ENCODE data around the gene ADA. TPM values are rescaled to one million over a fixed set of nuclear protein-coding genes. Genes with fewer than 3 reads are reported as not detected.
A peak's percentile ranks its signal among the peaks of the same experiment; 100 is the strongest.

The ADA gene
- total and polyA plus RNA-seq, 3 experiments from 2014 or later = 21.1 to 56.4 (median 21.3) TPM

DNA sequence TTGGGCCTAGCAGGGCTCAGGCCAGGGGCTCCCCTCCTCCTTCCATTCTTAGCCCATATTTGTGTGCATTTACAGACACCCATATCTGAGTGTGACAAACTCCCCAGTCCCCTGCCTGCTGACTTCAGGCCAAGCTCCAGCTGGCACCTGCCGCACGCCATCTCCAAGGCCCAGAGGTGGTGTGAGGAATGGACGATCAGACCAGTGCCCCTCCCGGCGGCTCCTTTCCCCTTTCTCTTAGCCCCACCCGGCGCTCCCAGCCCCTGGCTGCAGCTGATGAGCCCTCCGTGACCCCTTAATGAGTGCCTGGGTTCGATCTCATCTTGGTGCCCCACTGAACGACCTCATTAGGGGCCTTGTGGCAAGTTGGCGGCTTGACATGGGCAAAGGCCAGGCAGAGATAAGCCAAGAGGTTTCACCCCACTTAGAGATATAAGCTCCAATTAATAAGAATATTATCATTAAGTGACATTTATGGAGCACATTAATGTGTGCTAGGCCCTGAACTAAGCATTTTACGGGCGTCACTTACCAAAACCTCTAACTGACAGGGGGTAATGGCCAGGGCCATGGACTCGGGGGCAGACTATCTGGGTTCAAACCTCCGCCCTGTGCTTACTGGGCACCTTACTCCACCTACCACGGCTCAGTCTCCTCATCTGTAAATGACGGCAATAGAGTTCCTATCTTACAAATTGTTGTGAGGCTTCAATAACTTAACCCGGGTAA, 17.5 kb downstream of the ADA start:
- H3K36me3 ChIP-seq (ENCODE audit: insufficient read depth, low read length) = peaks cover 17% of the 10 kb centered on the region
- no peak for DNase-seq
- no peaks in the 10 kb centered on the region for H3K9me3 ChIP-seq (ENCODE audit: low read length)
- peaks cover 14 to 65% (median 19%) of the 10 kb centered on the region in 3 donors for H3K36me3 Mint-ChIP-seq
- no peak overlapping the region for H3K27ac ChIP-seq (ENCODE audit: low read depth, low read length)
- H3K27me3 ChIP-seq (ENCODE audit: insufficient read depth, low read length, poor library complexity, severe bottlenecking) = no peaks in the 10 kb centered on the region
- POLR2A ChIA-PET = no interaction called here
- no peak overlapping the region for H3K4me3 Mint-ChIP-seq
- H3K4me3 ChIP-seq (ENCODE audit: low read length) = no peak overlapping the region
- H3K27ac Mint-ChIP-seq = peak overlapping the region in 1 of 8 donors; percentile 36
- CTCF ChIA-PET = interaction anchor here (0.7 to 1.0 kb wide), 2 partner anchors 10 to 52 kb away, joined by 3 read pairs; no protein-coding TSS in a partner anchor
- no peaks in the 10 kb centered on the region for H3K4me1 ChIP-seq (ENCODE audit: insufficient read depth, low read length)
- peaks cover 0 to 9% (median 2%) of the 10 kb centered on the region in 3 donors for H3K4me1 Mint-ChIP-seq
- no peaks in the 10 kb centered on the region for H3K9me3 Mint-ChIP-seq
- no peaks in the 10 kb centered on the region for H3K27me3 Mint-ChIP-seq

DNA sequence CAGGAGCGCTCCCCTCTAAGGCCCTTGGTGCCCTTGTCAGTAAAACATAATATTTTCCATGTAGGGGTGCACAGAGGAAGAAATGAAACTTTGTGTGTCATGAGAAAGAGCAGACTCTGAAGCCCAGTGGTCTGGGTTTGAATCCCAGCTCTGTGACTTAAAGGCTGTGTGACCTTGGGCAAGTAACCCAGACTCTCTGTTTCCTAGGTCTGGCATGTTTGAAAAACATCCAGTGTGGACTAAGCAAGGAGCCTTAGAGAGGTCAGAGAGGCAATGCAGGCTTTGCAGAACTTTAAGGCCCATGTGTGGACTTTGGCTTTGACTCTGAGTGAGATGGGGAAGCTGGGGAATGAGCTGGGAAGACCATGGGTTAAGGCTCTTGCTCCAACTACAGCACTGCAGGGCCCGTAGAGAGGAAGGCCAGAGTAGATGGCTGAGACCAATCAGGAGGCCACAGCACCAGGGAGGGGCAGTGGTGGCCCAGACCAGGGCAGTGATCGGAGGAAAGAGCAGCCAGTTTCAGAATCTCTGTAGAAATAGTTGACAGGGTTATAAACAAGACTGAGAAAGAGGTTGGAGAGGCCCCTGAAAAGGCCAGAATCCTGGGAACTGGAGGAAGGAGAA, 18.2 kb downstream of the ADA start:
- no peaks in the 10 kb centered on the region for H3K27me3 Mint-ChIP-seq
- Histone ChIP-seq H3K4me3 (ENCODE audit: low read length) (no peak overlapping the region), H3K27ac (ENCODE audit: low read depth, low read length) (no peak overlapping the region), H3K4me1 (ENCODE audit: insufficient read depth, low read length) (no peaks in the 10 kb centered on the region), H3K27me3 (ENCODE audit: insufficient read depth, low read length, poor library complexity, severe bottlenecking) (no peaks in the 10 kb centered on the region), H3K9me3 (ENCODE audit: low read length) (no peaks in the 10 kb centered on the region), H3K36me3 (ENCODE audit: insufficient read depth, low read length) (peaks cover 17% of the 10 kb centered on the region)
- H3K9me3 Mint-ChIP-seq = no peaks in the 10 kb centered on the region
- POLR2A ChIA-PET = no interaction called here
- no peak for DNase-seq
- CTCF ChIA-PET = interaction anchor here (1.0 to 1.5 kb wide), 2 partner anchors 50 to 52 kb away, joined by 3 to 4 read pairs; no protein-coding TSS in a partner anchor
- H3K27ac Mint-ChIP-seq = peak overlapping the region in 3 of 8 donors; percentile 22 to 68 (median 29)
- peaks cover 8 to 66% (median 15%) of the 10 kb centered on the region in 3 donors for H3K36me3 Mint-ChIP-seq
- peaks cover 0 to 4% (median 0%) of the 10 kb centered on the region in 3 donors for H3K4me1 Mint-ChIP-seq
- no peak overlapping the region for H3K4me3 Mint-ChIP-seq

DNA sequence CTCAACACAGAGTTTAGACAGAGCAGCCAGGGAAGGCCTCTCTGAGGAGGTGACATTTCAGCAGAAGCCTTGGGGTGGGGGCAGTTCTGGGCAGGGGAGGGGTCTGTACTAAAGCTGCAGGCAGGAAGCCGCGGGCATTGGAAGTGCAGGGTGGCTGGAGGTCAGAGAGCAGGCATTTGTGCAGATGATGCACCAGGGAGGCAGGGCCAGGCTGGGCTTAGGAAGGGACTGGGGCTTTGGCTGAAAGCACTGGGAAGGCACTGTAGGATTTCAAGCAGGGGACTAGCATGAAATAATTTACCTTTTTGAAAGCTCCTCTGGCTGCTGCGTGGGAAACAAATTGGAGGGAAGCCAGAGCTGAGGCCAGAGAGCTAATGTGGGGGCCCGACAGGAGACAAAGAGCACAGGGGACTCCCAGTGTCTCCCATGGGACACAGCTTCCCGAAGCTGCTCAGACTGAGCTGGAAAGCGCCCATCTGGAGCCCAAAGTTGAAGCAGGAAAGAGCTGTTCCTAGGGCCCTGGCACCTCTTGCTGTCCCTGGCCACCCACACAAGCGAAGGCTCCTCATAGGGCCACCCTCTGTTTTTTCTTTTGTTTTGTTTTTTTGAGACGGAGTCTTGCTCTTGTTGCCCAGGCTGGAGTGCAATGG, 19.3 kb downstream of the ADA start:
- Mint-ChIP-seq H3K27me3 (no peaks in the 10 kb centered on the region), H3K4me1 (peaks cover 0 to 7% (median 0%) of the 10 kb centered on the region in 3 donors), H3K9me3 (no peaks in the 10 kb centered on the region), H3K27ac (peak overlapping the region in 3 of 8 donors; percentile 32 to 93 (median 75)), H3K36me3 (peaks cover 8 to 74% (median 18%) of the 10 kb centered on the region in 3 donors), H3K4me3 (no peak overlapping the region)
- H3K4me1 ChIP-seq (ENCODE audit: insufficient read depth, low read length) = no peaks in the 10 kb centered on the region
- no peaks in the 10 kb centered on the region for H3K27me3 ChIP-seq (ENCODE audit: insufficient read depth, low read length, poor library complexity, severe bottlenecking)
- POLR2A ChIA-PET = no interaction called here
- no peak overlapping the region for H3K4me3 ChIP-seq (ENCODE audit: low read length)
- H3K9me3 ChIP-seq (ENCODE audit: low read length) = no peaks in the 10 kb centered on the region
- no peak for DNase-seq
- no peak overlapping the region for H3K27ac ChIP-seq (ENCODE audit: low read depth, low read length)
- peaks cover 21% of the 10 kb centered on the region for H3K36me3 ChIP-seq (ENCODE audit: insufficient read depth, low read length)
- CTCF ChIA-PET = interaction anchor here (1.5 kb wide), 1 partner anchor 51 kb away, joined by 4 read pairs; no protein-coding TSS in a partner anchor

GRCh38 chr20:44630297-44630696, 21.2 kb downstream of the ADA start:
- H3K4me3 Mint-ChIP-seq = no peak overlapping the region
- H3K27ac ChIP-seq (ENCODE audit: low read depth, low read length) = no peak overlapping the region
- no peak overlapping the region for H3K4me3 ChIP-seq (ENCODE audit: low read length)
- no peaks in the 10 kb centered on the region for H3K9me3 ChIP-seq (ENCODE audit: low read length)
- no peak for DNase-seq
- H3K36me3 ChIP-seq (ENCODE audit: insufficient read depth, low read length) = peaks cover 20% of the 10 kb centered on the region
- no peaks in the 10 kb centered on the region for H3K4me1 ChIP-seq (ENCODE audit: insufficient read depth, low read length)
- peaks cover 0 to 7% (median 0%) of the 10 kb centered on the region in 3 donors for H3K4me1 Mint-ChIP-seq
- H3K36me3 Mint-ChIP-seq = peaks cover 4 to 73% (median 14%) of the 10 kb centered on the region in 3 donors
- H3K9me3 Mint-ChIP-seq = no peaks in the 10 kb centered on the region
- H3K27ac Mint-ChIP-seq = peak overlapping the region in 5 of 8 donors; percentile 52 to 81 (median 61)
- ChIA-PET POLR2A (no interaction called here), CTCF (interaction anchor here (0.8 to 1.6 kb wide), 2 partner anchors 53 to 87 kb away, joined by 3 to 5 read pairs; no protein-coding TSS in a partner anchor)
- H3K27me3 Mint-ChIP-seq = no peaks in the 10 kb centered on the region
- no peaks in the 10 kb centered on the region for H3K27me3 ChIP-seq (ENCODE audit: insufficient read depth, low read length, poor library complexity, severe bottlenecking)

DNA sequence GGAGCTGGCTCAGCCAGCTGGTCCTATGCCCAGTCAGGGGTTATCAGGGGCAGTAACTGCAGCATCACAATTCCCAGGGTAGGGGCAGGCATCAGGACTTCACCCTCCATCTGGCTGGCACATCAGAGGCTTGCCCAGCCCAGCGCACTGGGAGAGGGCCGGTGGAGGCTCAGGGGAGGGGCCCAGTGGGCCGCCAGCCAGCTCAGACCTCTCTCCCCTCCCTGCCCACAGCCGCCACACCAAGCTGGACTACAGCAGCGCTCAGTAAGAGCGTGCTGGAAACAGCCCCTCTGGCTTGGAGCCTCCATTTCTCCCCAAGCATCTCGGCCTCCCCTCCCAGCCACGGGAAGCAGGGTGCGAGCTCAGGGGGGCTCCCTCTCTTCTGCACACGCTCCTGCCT, 22.0 kb downstream of the ADA start:
- CTCF ChIA-PET = no interaction called here
- H3K4me3 Mint-ChIP-seq = no peak overlapping the region

GRCh38 chr20:44629017-44629385, 22.5 kb downstream of the ADA start:
- H3K4me3 Mint-ChIP-seq = no peak overlapping the region
- CTCF ChIA-PET = interaction anchor here (0.6 kb wide), 1 partner anchor 122 kb away, joined by 3 read pairs; no protein-coding TSS in a partner anchor
- Histone ChIP-seq H3K27me3 (ENCODE audit: insufficient read depth, low read length, poor library complexity, severe bottlenecking) (no peaks in the 10 kb centered on the region), H3K36me3 (ENCODE audit: insufficient read depth, low read length) (peaks cover 26% of the 10 kb centered on the region), H3K27ac (ENCODE audit: low read depth, low read length) (no peak overlapping the region), H3K4me3 (ENCODE audit: low read length) (no peak overlapping the region), H3K4me1 (ENCODE audit: insufficient read depth, low read length) (no peaks in the 10 kb centered on the region), H3K9me3 (ENCODE audit: low read length) (no peaks in the 10 kb centered on the region)
- H3K4me1 Mint-ChIP-seq = peaks cover 0 to 7% (median 4%) of the 10 kb centered on the region in 3 donors
- H3K27me3 Mint-ChIP-seq = no peaks in the 10 kb centered on the region
- DNase-seq = no peak
- peaks cover 10 to 73% (median 19%) of the 10 kb centered on the region in 3 donors for H3K36me3 Mint-ChIP-seq
- no peaks in the 10 kb centered on the region for H3K9me3 Mint-ChIP-seq
- POLR2A ChIA-PET = no interaction called here
- H3K27ac Mint-ChIP-seq = no peak overlapping the region

More for the DNA sequence above, 22.0 kb downstream of the ADA start:
- Histone ChIP-seq H3K27me3 (ENCODE audit: insufficient read depth, low read length, poor library complexity, severe bottlenecking) (no peaks in the 10 kb centered on the region), H3K36me3 (ENCODE audit: insufficient read depth, low read length) (peaks cover 25% of the 10 kb centered on the region), H3K27ac (ENCODE audit: low read depth, low read length) (no peak overlapping the region), H3K9me3 (ENCODE audit: low read length) (no peaks in the 10 kb centered on the region), H3K4me3 (ENCODE audit: low read length) (no peak overlapping the region), H3K4me1 (ENCODE audit: insufficient read depth, low read length) (no peaks in the 10 kb centered on the region)
- H3K9me3 Mint-ChIP-seq = no peaks in the 10 kb centered on the region
- POLR2A ChIA-PET = no interaction called here
- no peaks in the 10 kb centered on the region for H3K27me3 Mint-ChIP-seq
- DNase-seq = no peak
- peaks cover 10 to 73% (median 19%) of the 10 kb centered on the region in 3 donors for H3K36me3 Mint-ChIP-seq
- H3K27ac Mint-ChIP-seq = peak overlapping the region in 1 of 8 donors; percentile 57
- peaks cover 0 to 7% (median 4%) of the 10 kb centered on the region in 3 donors for H3K4me1 Mint-ChIP-seq

GRCh38 chr20:44627364-44628010, 24.0 kb downstream of the ADA start:
- peaks cover 28% of the 10 kb centered on the region for H3K36me3 ChIP-seq (ENCODE audit: insufficient read depth, low read length)
- no peaks in the 10 kb centered on the region for H3K9me3 ChIP-seq (ENCODE audit: low read length)
- peak overlapping the region in 2 of 8 donors; percentile 17 to 21 for H3K27ac Mint-ChIP-seq
- peaks cover 14 to 76% (median 17%) of the 10 kb centered on the region in 3 donors for H3K36me3 Mint-ChIP-seq
- POLR2A ChIA-PET = no interaction called here
- CTCF ChIA-PET = no interaction called here
- H3K27me3 Mint-ChIP-seq = no peaks in the 10 kb centered on the region
- H3K27me3 ChIP-seq (ENCODE audit: insufficient read depth, low read length, poor library complexity, severe bottlenecking) = no peaks in the 10 kb centered on the region
- no peak overlapping the region for H3K4me3 ChIP-seq (ENCODE audit: low read length)
- H3K4me3 Mint-ChIP-seq = no peak overlapping the region
- peaks cover 0 to 7% (median 4%) of the 10 kb centered on the region in 3 donors for H3K4me1 Mint-ChIP-seq
- no peaks in the 10 kb centered on the region for H3K4me1 ChIP-seq (ENCODE audit: insufficient read depth, low read length)
- no peak overlapping the region for H3K27ac ChIP-seq (ENCODE audit: low read depth, low read length)
- DNase-seq = no peak
- H3K9me3 Mint-ChIP-seq = no peaks in the 10 kb centered on the region
